K562 treated with DMSO at 1 percent for 12 hours (cell line): Measurements from ENCODE around the gene RPL19. TPM values are rescaled to one million over a fixed set of nuclear protein-coding genes. Genes with fewer than 3 reads are reported as not detected.

Experiments
- total RNA-seq: library from RNA; unstranded; fragments of 300-600 nt; gene quantifications from 2 replicates; pipeline ENCODE4 v1.2.3, GENCODE V29; 2022; ENCODE audit not compliant: insufficient read depth

The RPL19 gene
- 4,112 and 5,079 TPM in 2 replicates for total RNA-seq

GRCh38 chr17:39200070-39200879, at the start of gene RPL19:
Gene RPL19, plus strand, starts transcription at chr17:39200283. Its CDS starts 62 bp downstream, at chr17:39200345.

GRCh38 chr17:39151150-39151942, 48.7 kb upstream of the RPL19 start, which contains the start of gene PLXDC1:
Gene PLXDC1, minus strand, starts transcription at chr17:39151637. Its CDS starts 200 bp downstream, at chr17:39151437.

GRCh38 chr17:39165841-39166349, 34.2 kb upstream of the RPL19 start, which contains the start of gene ARL5C:
Gene ARL5C, minus strand, starts transcription at chr17:39166161. Its CDS starts 401 bp downstream, at chr17:39165760.

GRCh38 chr17:39197380-39198185, 2.5 kb upstream of the RPL19 start, which contains the start of gene CACNB1:
Gene CACNB1, minus strand, starts transcription at chr17:39197669. Its CDS starts 174 bp downstream, at chr17:39197495.

GRCh38 chr17:39225308-39225958, 25.4 kb downstream of the RPL19 start, which contains the start of gene STAC2:
Gene STAC2, minus strand, starts transcription at chr17:39225945. Its CDS starts 443 bp downstream, at chr17:39225502.

Other genes with a start within 250 kb of the RPL19 start
- not detected in 2 replicates for gene FBXO47, start 232.9 kb upstream of the RPL19 start, total RNA-seq
- gene PLXDC1, start 48.6 kb upstream of the RPL19 start, total RNA-seq, result not detected in 2 replicates
- gene ARL5C, start 34.1 kb upstream of the RPL19 start, total RNA-seq, result not detected in 2 replicates
- gene CACNB1, start 2.6 kb upstream of the RPL19 start, total RNA-seq, result 0.98 and 1.6 TPM in 2 replicates
- gene STAC2, start 25.7 kb downstream of the RPL19 start, total RNA-seq, result not detected in 2 replicates
- 2.0 and 5.7 TPM in 2 replicates for gene FBXL20, start 201.3 kb downstream of the RPL19 start, total RNA-seq